GM12878 (cell line): ENCODE results near the gene TUBD1. TPM values are rescaled to one million over a fixed set of nuclear protein-coding genes. Genes with fewer than 3 reads are reported as not detected.

Source experiments
- ASH2L ChIP-seq: fragments of 300-600, 200-600 bp; sonication (generic); IDR thresholded peaks from 2 replicates; pipeline ENCODE4 v1.6.1; 2017; ENCODE audit warnings: low read depth, mild to moderate bottlenecking, borderline replicate concordance
- BRCA1 ChIP-seq: IDR thresholded peaks from 2 replicates; pipeline ENCODE4 v1.6.1; 2011; ENCODE audit warnings: low read depth, low read length, improper control_type of control experiment
- CBX3 ChIP-seq: fragments of 200-600 bp; sonication (generic); IDR thresholded peaks from 2 replicates; pipeline ENCODE4 v1.6.1; 2016; ENCODE audit warnings: low read depth, borderline replicate concordance
- CREB1 ChIP-seq: IDR thresholded peaks from 2 replicates; pipeline ENCODE4 v1.6.1; 2012; ENCODE audit warnings: low read depth, mild to moderate bottlenecking, inconsistent platforms
- EED ChIP-seq: sonication (generic); IDR thresholded peaks from 2 replicates; pipeline ENCODE4 v1.6.1; 2016; ENCODE audit warnings: antibody characterized with exemption, low read depth
- ETV6 ChIP-seq, 2 experiments: fragments of 450-650 bp in 1 of 2; IDR thresholded peaks in 1 of 2; conservative IDR thresholded peaks in 1 of 2; 2 replicates each; pipeline ENCODE4 v1.6.1; 2014; ENCODE audit warnings: antibody characterized with exemption in 1 of 2, borderline replicate concordance in 1 of 2, low read depth in 1 of 2, mild to moderate bottlenecking in 1 of 2, moderate library complexity in 1 of 2
- FOS ChIP-seq: IDR thresholded peaks from 3 replicates; pipeline ENCODE4 v1.6.1; 2011; ENCODE audit warnings: borderline replicate concordance; ENCODE audit not compliant: insufficient read length; ENCODE audit errors: extremely low read depth
- FOXK2 ChIP-seq: fragments of 450-650 bp; IDR thresholded peaks from 2 replicates; pipeline ENCODE4 v1.6.1; 2017; ENCODE audit warnings: mild to moderate bottlenecking, moderate library complexity
- HCFC1 ChIP-seq: fragments of 150-350 bp; IDR thresholded peaks from 2 replicates; pipeline ENCODE4 v1.6.1; 2014; ENCODE audit warnings: low read length
- JUND ChIP-seq: IDR thresholded peaks from 2 replicates; pipeline ENCODE4 v1.6.1; 2012; ENCODE audit warnings: low read depth, mild to moderate bottlenecking, low read length, improper control_type of control experiment, moderate library complexity
- KLF5 ChIP-seq: fragments of 450-650 bp; IDR thresholded peaks from 2 replicates; pipeline ENCODE4 v1.6.1; 2014; ENCODE audit warnings: mild to moderate bottlenecking; ENCODE audit not compliant: partially characterized antibody
- MTA2 ChIP-seq: fragments of 450-650 bp; IDR thresholded peaks from 2 replicates; pipeline ENCODE4 v1.6.1; 2016; ENCODE audit warnings: low read depth, mild to moderate bottlenecking, moderate library complexity
- NFXL1 ChIP-seq: fragments of 450-650 bp; IDR thresholded peaks from 2 replicates; pipeline ENCODE4 v1.6.1; 2017; ENCODE audit warnings: antibody characterized with exemption, mild to moderate bottlenecking, borderline replicate concordance
- NR2C1 ChIP-seq: fragments of 450-650 bp; IDR thresholded peaks from 2 replicates; pipeline ENCODE4 v1.6.1; 2017; ENCODE audit warnings: antibody characterized with exemption, mild to moderate bottlenecking, moderate library complexity
- NR2C2 ChIP-seq: IDR thresholded peaks from 2 replicates; pipeline ENCODE4 v1.6.1; 2011; ENCODE audit warnings: borderline replicate concordance, low read depth; ENCODE audit not compliant: control insufficient read depth, insufficient read length
- PAX5 ChIP-seq: IDR thresholded peaks from 2 replicates; pipeline ENCODE4 v1.6.1; 2011; ENCODE audit warnings: low read depth, low read length, borderline replicate concordance
- POLR2AphosphoS5 ChIP-seq: IDR thresholded peaks from 2 replicates; pipeline ENCODE4 v1.6.1; 2011; ENCODE audit warnings: mild to moderate bottlenecking, low read length, inconsistent platforms
- RAD21 ChIP-seq: IDR thresholded peaks from 2 replicates; pipeline ENCODE4 v1.6.1; 2011; ENCODE audit warnings: mild to moderate bottlenecking, low read depth, low read length, moderate library complexity; ENCODE audit not compliant: insufficient read depth
- RBBP5 ChIP-seq: fragments of 200-600 bp; sonication (generic); conservative IDR thresholded peaks from 2 replicates; pipeline ENCODE4 v1.6.1; 2016
- SREBF1 ChIP-seq: IDR thresholded peaks from 2 replicates; pipeline ENCODE4 v1.6.1; 2012; ENCODE audit warnings: mild to moderate bottlenecking, low read length
- STAT1 ChIP-seq: fragments of 450-650 bp; conservative IDR thresholded peaks from 2 replicates; pipeline ENCODE4 v1.6.1; 2014; ENCODE audit warnings: antibody characterized with exemption, mild to moderate bottlenecking
- STAT3 ChIP-seq: IDR thresholded peaks from 2 replicates; pipeline ENCODE4 v1.6.1; 2011; ENCODE audit warnings: low read depth, low read length, improper control_type of control experiment
- TAF1 ChIP-seq: IDR thresholded peaks from 2 replicates; pipeline ENCODE4 v1.6.1; 2011; ENCODE audit warnings: mild to moderate bottlenecking, low read depth, low read length, borderline replicate concordance
- TBL1XR1 ChIP-seq: IDR thresholded peaks from 2 replicates; pipeline ENCODE4 v1.6.1; 2012; ENCODE audit warnings: low read depth, low read length, improper control_type of control experiment
- YY1 ChIP-seq: IDR thresholded peaks from 2 replicates; pipeline ENCODE4 v1.6.1; 2011; ENCODE audit warnings: low read depth, mild to moderate bottlenecking, low read length
- ZNF274 ChIP-seq: IDR thresholded peaks from one replicate; pipeline ENCODE4 v1.8.0; 2011; ENCODE audit not compliant: insufficient read length, insufficient read depth
- polyA plus RNA-seq, 11 experiments: library from polyadenylated mRNA; depleted of rRNA in 4 of 11; unstranded in 6 of 11; stranded (reverse) in 5 of 11; fragments of >200 nt; fragmentation: Nextera tagmentation in 4 of 11; fragmentation: Illumina TruSeq in 1 of 11; extraction: Ambion mirVana in 4 of 11; extraction: Trizol in 1 of 11; gene quantifications; 1 replicate in 1 of 11; 2 replicates in 10 of 11; pipeline versions ENCODE4 v1.2.1 to v1.2.3, GENCODE V29; 2011 to 2016; ENCODE audit warnings: inconsistent platforms in 2 of 11, missing spikeins in 2 of 11, low read depth in 1 of 11
- total RNA-seq, 4 experiments: library from RNA; depleted of rRNA in 3 of 4; stranded (reverse); fragments of >200 nt in 3 of 4; fragmentation: Illumina TruSeq in 1 of 4; extraction: Trizol in 1 of 4; gene quantifications; 2 replicates each; pipeline versions ENCODE4 v1.2.1 to v1.2.3, GENCODE V29; 2013 to 2021
- TF ChIP-seq, protein P1 (sequence below), 3 experiments: IDR thresholded peaks in 2 of 3; conservative IDR thresholded peaks in 1 of 3; 2 replicates each; pipeline ENCODE4 v1.5.1; 2011; ENCODE audit warnings: low read depth in 3 of 3, low read length in 3 of 3, mild to moderate bottlenecking in 3 of 3, control low read depth in 2 of 3, moderate library complexity in 2 of 3, inconsistent platforms in 1 of 3, mixed read lengths in 1 of 3; ENCODE audit not compliant: control insufficient read depth in 2 of 3, insufficient read depth in 1 of 3; ENCODE audit errors: extremely low read depth in 1 of 3
- TF ChIP-seq, protein P2 (sequence below): IDR thresholded peaks from 2 replicates; pipeline ENCODE4 v1.6.1; 2011; ENCODE audit warnings: low read depth, mild to moderate bottlenecking, low read length, moderate library complexity, borderline replicate concordance; ENCODE audit errors: extremely low read depth
- TF ChIP-seq, protein P3 (sequence below): IDR thresholded peaks from 2 replicates; pipeline ENCODE4 v1.6.1; 2012; ENCODE audit warnings: low read length, inconsistent platforms

TUBD1 gene
- total and polyA plus RNA-seq, 10 of the 15 experiments (the other 5 are each of a cell fraction or from before 2014, with no cell fraction given) = 5.3 to 10.8 (median 8.3) TPM

DNA sequence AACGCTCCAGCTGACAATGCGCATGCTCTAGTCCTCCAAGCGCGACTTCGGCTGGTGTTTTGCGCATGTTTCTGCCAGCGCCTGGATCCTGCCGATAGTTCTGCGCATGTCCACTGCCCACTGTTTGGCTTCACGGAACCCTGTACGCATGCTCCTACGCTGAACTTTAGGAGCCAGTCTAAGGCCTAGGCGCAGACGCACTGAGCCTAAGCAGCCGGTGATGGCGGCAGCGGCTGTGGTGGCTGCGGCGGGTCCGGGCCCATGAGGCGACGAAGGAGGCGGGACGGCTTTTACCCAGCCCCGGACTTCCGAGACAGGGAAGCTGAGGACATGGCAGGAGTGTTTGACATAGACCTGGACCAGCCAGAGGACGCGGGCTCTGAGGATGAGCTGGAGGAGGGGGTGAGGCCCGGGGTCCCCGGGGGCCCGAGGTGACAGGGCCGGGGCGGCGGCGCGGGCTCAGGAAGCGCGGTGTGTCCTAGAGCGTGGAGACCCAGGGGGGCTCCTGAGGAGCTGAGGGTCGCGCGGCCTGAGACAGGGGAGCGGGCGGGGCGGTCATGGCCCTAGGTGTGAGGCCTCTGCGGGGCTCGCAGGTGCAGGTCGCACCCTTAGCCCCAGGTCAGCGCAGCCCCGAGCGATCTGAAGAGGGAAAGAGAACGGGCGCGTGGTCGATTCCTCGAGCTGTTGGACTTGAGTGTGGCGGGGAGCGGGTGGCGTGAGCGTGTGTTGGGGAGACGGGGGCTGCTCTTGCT is at the start of gene TUBD1, which contains the start of gene RPS6KB1 (continued):
- TF ChIP-seq, protein P1, sequence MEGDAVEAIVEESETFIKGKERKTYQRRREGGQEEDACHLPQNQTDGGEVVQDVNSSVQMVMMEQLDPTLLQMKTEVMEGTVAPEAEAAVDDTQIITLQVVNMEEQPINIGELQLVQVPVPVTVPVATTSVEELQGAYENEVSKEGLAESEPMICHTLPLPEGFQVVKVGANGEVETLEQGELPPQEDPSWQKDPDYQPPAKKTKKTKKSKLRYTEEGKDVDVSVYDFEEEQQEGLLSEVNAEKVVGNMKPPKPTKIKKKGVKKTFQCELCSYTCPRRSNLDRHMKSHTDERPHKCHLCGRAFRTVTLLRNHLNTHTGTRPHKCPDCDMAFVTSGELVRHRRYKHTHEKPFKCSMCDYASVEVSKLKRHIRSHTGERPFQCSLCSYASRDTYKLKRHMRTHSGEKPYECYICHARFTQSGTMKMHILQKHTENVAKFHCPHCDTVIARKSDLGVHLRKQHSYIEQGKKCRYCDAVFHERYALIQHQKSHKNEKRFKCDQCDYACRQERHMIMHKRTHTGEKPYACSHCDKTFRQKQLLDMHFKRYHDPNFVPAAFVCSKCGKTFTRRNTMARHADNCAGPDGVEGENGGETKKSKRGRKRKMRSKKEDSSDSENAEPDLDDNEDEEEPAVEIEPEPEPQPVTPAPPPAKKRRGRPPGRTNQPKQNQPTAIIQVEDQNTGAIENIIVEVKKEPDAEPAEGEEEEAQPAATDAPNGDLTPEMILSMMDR (IDR thresholded peaks at IDR 0.05 in 2 of 3, conservative IDR thresholded peaks at IDR 0.05 in 1 of 3; ENCODE audit: control insufficient read depth in 2 of 3, extremely low read depth in 1 of 3, insufficient read depth in 1 of 3, low read depth in 3 of 3, low read length in 3 of 3) = no peak
- TF ChIP-seq STAT1 (no peak), JUND (no peak), FOXK2 (peak; percentile 77), YY1 (peak; percentile 97), TBL1XR1 (no peak), ASH2L (no peak), STAT3 (no peak), RBBP5 (no peak; the same call in 1 of the 2 replicates), CBX3 (no peak), POLR2AphosphoS5 (peak; percentile 97), CREB1 (no peak), NR2C2 (no peak), TAF1 (peak; percentile 92), EED (no peak; the same call in 1 of the 2 replicates), BRCA1 (no peak), SREBF1 (no peak), PAX5 (peak; percentile 59; the same call in 1 of the 2 replicates), NFXL1 (peak; percentile 61; the same call in 1 of the 2 replicates), KLF5 (peak; percentile 73), RAD21 (no peak), MTA2 (no peak), FOS (no peak), NR2C1 (peak; percentile 85), ZNF274 (no peak), HCFC1 (peak; percentile 82), ETV6 (conservative IDR thresholded peaks at IDR 0.05 in 1 of 2, IDR thresholded peaks at IDR 0.05 in 1 of 2; ENCODE audit: borderline replicate concordance in 1 of 2, low read depth in 1 of 2) (peak in 1 of 2 experiments; percentile 63; a peak in 2 of 4 replicates)
- TF ChIP-seq, protein P2, sequence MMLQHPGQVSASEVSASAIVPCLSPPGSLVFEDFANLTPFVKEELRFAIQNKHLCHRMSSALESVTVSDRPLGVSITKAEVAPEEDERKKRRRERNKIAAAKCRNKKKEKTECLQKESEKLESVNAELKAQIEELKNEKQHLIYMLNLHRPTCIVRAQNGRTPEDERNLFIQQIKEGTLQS = 0 out of 2 replicates have a peak, but pooled peaks have one; percentile 35
- TF ChIP-seq, protein P3, sequence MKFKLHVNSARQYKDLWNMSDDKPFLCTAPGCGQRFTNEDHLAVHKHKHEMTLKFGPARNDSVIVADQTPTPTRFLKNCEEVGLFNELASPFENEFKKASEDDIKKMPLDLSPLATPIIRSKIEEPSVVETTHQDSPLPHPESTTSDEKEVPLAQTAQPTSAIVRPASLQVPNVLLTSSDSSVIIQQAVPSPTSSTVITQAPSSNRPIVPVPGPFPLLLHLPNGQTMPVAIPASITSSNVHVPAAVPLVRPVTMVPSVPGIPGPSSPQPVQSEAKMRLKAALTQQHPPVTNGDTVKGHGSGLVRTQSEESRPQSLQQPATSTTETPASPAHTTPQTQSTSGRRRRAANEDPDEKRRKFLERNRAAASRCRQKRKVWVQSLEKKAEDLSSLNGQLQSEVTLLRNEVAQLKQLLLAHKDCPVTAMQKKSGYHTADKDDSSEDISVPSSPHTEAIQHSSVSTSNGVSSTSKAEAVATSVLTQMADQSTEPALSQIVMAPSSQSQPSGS = no peak
